ENCODE results near the gene VAV2.

Gene VAV2

DNA sequence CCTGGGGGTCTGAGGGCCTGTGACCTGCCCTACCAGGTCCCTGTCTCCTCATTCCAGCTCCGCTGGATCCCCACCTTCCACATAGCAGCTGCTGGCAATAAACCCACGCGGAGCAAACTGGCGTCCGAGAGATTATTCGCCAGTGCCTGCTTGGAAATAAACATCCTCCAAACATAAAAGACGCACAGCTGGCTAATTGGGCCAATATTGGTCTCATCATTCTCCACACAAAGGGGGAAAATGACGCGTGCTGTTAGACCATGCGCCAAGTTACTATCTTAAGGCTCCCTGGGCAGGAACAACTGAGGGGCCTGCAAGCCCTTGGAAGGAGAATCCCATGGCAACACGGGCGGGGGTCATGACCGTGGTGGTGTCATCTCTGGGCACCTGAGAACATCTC, 180.7 kb downstream of the VAV2 start:
- DNase-seq = no peak

- no peak for DNase-seq
These were observed 181.4 kb downstream of the VAV2 start for GRCh38 chr9:133810556-133811195.

GRCh38 chr9:133809335-133809734, 182.8 kb downstream of the VAV2 start:
- no peak for DNase-seq

DNA sequence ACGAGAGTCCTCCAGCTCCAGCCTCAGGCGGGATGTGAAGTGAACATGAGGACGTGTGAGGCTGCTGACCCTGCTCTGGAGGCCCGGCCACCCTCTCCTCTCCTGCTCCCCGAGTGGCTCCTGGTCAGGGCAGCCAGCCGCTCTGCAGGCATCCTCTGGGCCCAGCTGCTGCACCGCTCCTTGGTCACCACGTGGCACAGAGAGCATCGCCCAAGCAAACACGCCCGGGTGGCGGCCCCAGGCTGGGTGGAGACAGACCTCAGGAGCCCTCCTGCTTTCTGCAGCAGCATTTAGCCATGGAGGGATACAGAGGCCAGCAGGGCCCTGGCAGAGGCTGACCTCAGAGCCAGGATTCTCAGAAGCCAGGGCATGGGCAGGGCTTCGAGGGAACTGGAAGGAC, 184.3 kb downstream of the VAV2 start:
- no peak for DNase-seq

DNA sequence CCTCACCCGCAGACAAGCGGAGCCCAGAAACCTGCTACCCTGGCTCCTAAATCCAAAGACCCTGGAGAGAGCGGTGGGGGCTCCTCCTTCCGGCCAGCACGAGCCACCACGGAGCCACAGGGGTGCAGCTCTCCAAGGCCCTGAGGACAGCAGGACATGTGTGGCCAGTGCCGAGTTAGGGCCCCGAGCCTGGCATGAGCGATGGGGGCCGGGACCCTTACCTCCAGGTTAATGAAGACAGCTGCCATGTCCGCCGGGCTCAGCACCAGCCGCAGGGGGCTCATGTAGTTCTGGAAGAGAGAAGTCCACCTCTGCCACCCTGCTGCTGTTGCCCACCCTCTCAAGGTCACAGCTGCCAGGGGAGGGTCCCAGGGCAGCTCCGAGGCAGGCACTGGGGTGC, 185.1 kb downstream of the VAV2 start:
- DNase-seq = no peak

GRCh38 chr9:133806623-133807010, 185.5 kb downstream of the VAV2 start:
- no peak for DNase-seq

GRCh38 chr9:133805876-133806622, 186.1 kb downstream of the VAV2 start:
- DNase-seq = no peak

DNA sequence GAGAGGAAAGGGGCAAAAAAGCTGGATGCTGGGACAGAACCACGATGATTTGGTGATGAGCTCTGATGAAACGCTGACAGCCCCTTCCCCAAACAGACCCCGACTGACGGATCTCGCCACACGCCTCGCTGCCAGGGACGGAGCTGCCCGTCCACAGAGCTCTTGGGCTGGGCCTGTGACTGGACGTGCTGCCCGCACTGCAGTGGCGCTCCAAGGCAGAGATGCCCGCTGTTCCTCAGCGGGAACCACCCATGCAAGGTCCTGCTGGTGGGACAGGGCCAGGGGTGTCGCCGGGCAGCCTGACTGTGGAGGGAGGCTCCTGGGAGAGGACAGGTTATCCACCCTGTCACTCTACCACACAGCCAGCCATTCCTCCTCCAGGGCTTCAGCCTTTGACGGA, 187.9 kb downstream of the VAV2 start:
- DNase-seq = no peak

GRCh38 chr9:133803745-133804144, 188.4 kb downstream of the VAV2 start:
- DNase-seq = no peak

DNA sequence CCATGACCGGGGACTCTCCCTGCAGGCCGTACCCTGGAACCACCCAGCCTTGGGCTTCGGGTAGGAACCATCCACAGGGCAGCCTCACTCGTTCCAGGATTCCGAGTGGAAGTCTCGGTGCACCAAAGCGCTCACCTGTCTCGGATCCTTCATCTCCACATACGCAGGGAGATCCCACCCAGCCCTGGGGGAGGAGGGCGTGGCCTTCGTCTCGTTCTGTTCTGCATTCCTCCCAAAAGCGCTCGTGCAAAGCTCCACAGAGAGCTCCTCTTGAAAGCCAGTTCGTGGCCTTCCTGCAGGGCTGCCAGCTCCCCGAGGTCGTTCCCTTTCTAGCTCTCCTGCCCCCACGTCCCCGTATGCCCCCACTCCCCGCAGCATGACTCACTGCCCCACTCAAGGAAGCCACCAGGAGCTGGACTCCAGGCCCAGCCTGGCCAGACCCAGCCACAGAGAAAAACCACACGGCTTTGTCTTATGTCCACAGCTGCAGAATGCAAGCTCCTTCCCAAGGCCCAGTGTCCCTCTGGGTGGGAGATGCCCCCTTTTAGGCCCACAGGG, 189.0 kb downstream of the VAV2 start:
- DNase-seq = no peak

- DNase-seq = no peak
These were observed 190.4 kb downstream of the VAV2 start for GRCh38 chr9:133801739-133802138.

DNA sequence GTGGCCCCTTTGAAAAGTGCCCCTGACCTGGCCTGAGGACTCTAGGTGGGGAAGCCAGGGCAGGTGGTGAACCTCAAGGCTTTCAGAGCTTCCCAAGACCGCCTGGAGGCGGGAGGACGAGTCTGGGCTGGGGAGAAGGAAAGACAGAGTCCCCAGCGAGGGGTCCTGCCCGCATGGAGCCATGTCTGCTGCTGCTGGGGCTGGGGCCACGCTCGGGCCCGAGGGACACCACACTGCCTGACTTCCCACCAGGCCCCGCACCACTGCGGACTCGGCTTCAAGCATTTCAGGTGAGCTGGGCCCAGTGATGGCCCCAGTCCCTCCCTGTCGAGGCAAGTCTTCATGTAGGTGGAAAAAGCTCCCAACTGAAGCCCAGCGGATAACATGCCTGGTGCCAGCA, 191.9 kb downstream of the VAV2 start:
- no peak for DNase-seq

- no peak for DNase-seq
These were observed 192.4 kb downstream of the VAV2 start for GRCh38 chr9:133799716-133800115.

DNA sequence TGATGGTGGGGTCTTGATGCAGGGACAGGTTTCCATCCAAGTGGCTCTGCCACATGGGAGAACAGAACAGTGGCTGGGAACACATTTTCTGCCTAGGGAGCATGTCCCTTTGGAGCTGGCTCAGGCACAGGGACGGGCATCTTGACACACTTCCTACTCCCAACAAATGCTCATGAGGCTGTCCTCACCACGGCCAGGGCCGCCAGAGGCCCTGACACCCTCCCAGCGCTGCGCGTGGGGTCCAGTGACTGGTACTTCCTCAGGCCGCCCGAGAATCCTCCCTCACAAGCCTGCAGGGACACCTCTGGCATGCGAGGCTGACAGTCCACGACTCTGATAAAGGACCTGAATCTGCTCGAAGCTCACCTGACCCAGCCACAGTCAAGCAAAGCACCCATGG, 193.0 kb downstream of the VAV2 start:
- no peak for DNase-seq

- no peak for DNase-seq
These were observed 194.0 kb downstream of the VAV2 start for GRCh38 chr9:133798160-133798559.

DNA sequence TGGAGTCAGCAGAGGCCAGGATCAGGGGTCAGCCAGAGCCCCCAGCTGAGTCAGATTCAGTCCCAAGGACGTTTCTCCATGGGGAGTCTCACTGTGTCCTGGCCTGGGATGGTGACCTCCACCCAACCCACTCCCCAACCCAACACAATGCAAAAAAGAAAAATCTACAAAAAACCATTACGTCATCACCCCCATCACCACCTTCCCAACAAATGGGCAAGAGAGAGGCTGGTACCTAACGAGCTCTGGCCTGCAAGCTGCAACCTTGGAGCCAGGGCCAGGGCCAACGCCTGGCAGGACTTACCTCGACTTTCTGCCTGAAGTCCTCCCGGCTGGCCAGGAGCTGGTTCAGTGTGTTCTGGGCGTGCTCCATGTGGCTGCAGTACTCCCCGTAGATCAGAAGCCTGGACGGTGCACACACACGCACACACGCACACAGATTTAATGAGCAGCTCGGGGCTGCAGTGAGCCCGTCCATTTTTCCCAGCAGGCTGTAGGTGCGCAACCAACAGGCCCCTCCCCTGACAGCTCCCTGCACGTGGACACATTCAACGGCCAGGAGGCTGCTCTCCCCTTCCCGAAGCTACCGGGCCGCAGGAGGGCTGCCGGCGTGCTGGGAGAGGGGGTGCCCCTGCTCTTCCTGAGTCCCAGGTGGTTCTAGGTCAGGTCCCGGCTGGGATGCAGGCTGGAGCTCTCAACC, 194.6 kb downstream of the VAV2 start:
- DNase-seq = no peak

DNA sequence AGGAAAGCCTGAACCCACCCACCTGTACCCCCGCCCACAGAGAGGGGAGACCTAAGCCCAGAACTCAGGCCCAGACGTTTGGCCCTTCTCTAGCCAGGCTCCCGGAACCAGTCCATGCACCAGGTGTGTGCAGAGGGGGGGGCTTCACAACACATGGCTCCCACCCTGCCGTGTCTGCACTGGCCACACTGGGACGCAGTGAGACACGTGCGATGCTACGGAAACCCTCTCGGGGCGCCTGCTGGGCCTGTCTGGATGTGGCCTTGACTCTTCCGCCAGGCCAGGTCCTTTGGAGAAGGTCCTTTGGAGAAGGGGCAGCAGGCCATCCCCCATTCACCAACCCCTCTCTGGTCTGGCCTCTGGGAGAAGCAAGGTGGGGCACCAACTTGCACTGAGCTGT, 195.6 kb downstream of the VAV2 start:
- no peak for DNase-seq

GRCh38 chr9:133795049-133795448, 197.1 kb downstream of the VAV2 start:
- DNase-seq = no peak

DNA sequence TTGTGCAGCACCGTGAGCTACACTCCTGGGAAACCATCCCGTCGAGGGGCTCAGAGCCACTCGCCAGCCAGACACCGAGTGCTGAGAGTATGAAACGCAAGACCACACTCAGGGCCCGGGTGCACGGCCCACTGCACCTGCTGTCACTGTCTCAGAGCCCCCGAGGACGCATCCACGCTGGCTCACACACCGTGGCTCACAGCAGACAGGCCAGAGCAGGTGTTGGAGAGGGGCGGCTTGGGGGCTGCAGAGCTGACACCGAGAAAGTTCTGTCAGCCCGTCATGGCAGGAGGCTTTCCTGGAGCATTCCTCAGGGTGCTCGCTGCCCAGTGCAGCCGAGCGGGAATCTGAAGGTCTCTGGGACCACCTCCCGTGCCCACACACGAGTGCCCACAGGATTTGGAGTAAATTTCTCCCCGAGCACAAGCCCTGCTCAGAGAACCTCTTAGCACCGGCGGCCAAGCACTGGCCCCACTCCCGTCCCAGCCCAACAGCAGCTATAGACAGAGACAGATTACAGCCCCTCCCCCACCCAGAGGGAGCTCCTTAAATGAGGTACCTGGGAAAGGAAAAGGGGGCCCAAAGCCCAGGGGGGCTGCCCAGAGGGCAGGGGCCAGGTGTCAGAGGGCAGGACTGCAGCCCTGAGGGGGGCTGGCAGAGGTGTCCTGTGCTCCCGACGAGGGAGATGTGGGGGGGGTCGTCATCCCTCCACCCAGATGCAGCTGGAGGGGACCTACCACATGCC, 197.9 kb downstream of the VAV2 start:
- DNase-seq = no peak

DNA sequence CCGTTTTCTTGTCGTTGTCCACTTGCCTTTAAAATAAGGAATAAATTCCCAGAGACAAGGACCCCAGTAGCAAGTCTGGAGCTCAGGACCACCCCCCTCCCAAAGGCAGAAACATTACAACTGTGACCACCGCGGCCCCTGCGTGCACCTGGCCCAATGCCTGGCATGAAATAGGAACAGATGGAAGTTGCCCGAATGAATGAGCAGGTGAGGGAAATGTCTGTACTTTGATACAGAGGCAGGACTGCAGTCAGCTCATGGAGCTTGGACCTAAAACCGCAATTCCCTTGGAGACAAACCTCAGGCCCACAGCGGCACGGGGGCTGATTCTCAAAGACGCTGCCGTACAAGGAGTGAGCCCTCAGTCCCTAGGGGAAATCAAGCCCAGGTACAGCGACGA, 198.7 kb downstream of the VAV2 start:
- no peak for DNase-seq

DNA sequence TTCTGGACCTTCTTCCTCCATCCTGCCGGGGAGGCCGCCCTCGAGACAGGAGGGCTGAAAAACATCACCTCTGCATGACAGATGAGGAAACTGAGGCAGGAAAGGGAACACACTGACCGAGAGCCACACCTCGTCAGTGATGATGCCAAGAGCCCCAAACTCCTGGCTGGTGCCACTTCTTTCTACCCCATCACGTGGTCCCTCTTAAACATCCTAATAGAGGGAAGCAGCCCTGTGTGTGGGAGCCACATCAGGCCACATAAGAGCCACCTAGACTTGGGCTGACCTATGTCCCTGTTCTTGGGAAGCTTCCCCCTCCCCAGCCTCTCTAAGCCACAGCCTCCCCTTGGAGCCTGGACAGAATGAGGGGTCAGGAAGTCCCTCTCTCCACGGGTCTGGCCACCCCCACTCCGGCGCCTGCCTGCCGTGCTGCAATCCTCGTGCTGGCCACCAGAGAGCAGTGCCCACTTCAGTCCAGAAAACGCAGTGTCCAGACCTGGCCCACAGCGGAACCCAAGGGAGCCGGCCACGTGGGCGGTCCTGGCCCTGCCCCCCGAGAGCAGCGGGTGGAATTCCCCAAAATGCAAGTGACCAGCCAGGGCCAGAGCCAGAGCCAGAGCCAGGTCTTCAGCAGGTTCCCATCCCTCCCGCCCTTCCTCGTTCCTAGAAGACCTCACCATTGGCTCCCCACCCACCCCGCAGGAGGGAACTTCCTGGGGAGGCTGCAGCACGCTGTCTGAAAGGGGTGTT, 199.2 kb downstream of the VAV2 start:
- peak in 1 of 2 experiments; percentile 20 for DNase-seq

Measured in AML-193 (cell line).